ENCODE results near the gene BACH2. TPM values are rescaled to one million over a fixed set of nuclear protein-coding genes. Genes with fewer than 3 reads are reported as not detected.
"Not testable (repeated sequence)": the region's sequence is repeated elsewhere in the genome, so short reads cannot be mapped to it uniquely, and the experiment has no call there.

The BACH2 gene
- total and polyA plus RNA-seq, 2 of the 4 experiments (the other 2 are of a cell fraction) = 1.3 to 1.4 TPM

GRCh38 chr6:90062051-90062450, 234.6 kb downstream of the BACH2 start:
- Histone ChIP-seq H3K79me1 (ENCODE audit: low read depth in 1 of 2, low read length in 2 of 2) (no peaks in the 10 kb centered on the region), H2BK120ac (ENCODE audit: low read depth, low read length) (no peak overlapping the region), H3K4me1 (ENCODE audit: control insufficient read depth, insufficient read depth, low read length) (no peaks in the 10 kb centered on the region), H3K36me3 (ENCODE audit: control insufficient read depth, insufficient read depth, low read length) (no peaks in the 10 kb centered on the region), H3K56ac (ENCODE audit: extremely low read depth, insufficient read depth, low read length) (no peak overlapping the region), H2BK15ac (ENCODE audit: low read depth, low read length) (no peak overlapping the region), H3K23ac (ENCODE audit: low read depth, low read length) (no peak overlapping the region), H3K4me2 (ENCODE audit: low read depth, low read length) (no peak overlapping the region), H3K14ac (replicated peaks; ENCODE audit: low read depth, low read length) (no peak overlapping the region), H3K4me3 (ENCODE audit: insufficient read depth, low read depth, low read length) (no peak overlapping the region), H3K9me3 (ENCODE audit: control insufficient read depth, insufficient read depth, low read length) (no peaks in the 10 kb centered on the region), H3K9ac (ENCODE audit: low read depth, low read length) (no peak overlapping the region), H2AFZ (replicated peaks; ENCODE audit: low read length, poor library complexity) (no peak overlapping the region), H2AK9ac (replicated peaks; ENCODE audit: low read depth, low read length, poor library complexity) (no peak overlapping the region), H3K18ac (ENCODE audit: low read depth, low read length) (no peak overlapping the region), H4K8ac (ENCODE audit: low read depth in 2 of 2, low read length in 2 of 2) (no peak overlapping the region), H2BK20ac (ENCODE audit: low read depth, low read length) (no peak overlapping the region), H3K9me1 (ENCODE audit: insufficient read depth, low read length) (no peaks in the 10 kb centered on the region), H4K5ac (ENCODE audit: low read depth, low read length) (no peak overlapping the region), H4K91ac (ENCODE audit: insufficient read depth, low read depth, low read length) (no peak overlapping the region), H2AK5ac (ENCODE audit: low read depth, low read length) (no peak overlapping the region), H2BK5ac (ENCODE audit: low read depth, low read length, poor library complexity, severe bottlenecking) (no peak overlapping the region), H3K27ac (ENCODE audit: insufficient read depth, low read length) (no peak overlapping the region), H4K20me1 (ENCODE audit: insufficient read depth, low read length) (no peaks in the 10 kb centered on the region), H3K4ac (ENCODE audit: low read depth, low read length) (no peak overlapping the region), H3K27me3 (ENCODE audit: control insufficient read depth, insufficient read depth, low read length) (no peaks in the 10 kb centered on the region)
- in situ Hi-C loops (cut with MboI; ENCODE audit: low sequenced_read_pairs) = no loop called here
- ATAC-seq (ENCODE audit: low read depth) (no peak), DNase-seq (no peak)
- POLR2A ChIA-PET (ENCODE audit: unreplicated experiment) = no interaction called here
- no CpG with 5 or more reads among the region's 4 CpGs for WGBS, 2 experiments (ENCODE audit: extremely low coverage in 2 of 2, insufficient read length in 1 of 2)
- TF ChIP-seq RAD21 (IDR thresholded peaks at IDR 0.05; ENCODE audit: low read length) (no peak), BHLHE40 (IDR thresholded peaks at IDR 0.05; ENCODE audit: low read depth, low read length) (no peak), RFX5 (IDR thresholded peaks at IDR 0.05; ENCODE audit: low read depth, low read length) (no peak), MXI1 (IDR thresholded peaks at IDR 0.05; ENCODE audit: borderline replicate concordance, low read depth, low read length) (no peak)
- intact Hi-C loops (cut with micrococcal nuclease) = no loop called here
- no TSS peak for BruUV-seq (replicated peaks)
- CTCF ChIA-PET = no interaction called here
- dilution Hi-C loops (cut with HindIII; ENCODE audit: low sequenced_read_pairs, unreplicated experiment) = no loop called here

GRCh38 chr6:90059178-90059577, 237.5 kb downstream of the BACH2 start:
- POLR2A ChIA-PET (ENCODE audit: unreplicated experiment); H3K4me2 ChIP-seq (ENCODE audit: low read depth, low read length); dilution Hi-C loops (cut with HindIII; ENCODE audit: low sequenced_read_pairs, unreplicated experiment); H4K91ac ChIP-seq (ENCODE audit: insufficient read depth, low read depth, low read length); H3K9me1 ChIP-seq (ENCODE audit: insufficient read depth, low read length); H2BK5ac ChIP-seq (ENCODE audit: low read depth, low read length, poor library complexity, severe bottlenecking); H3K4ac ChIP-seq (ENCODE audit: low read depth, low read length); H3K14ac ChIP-seq (replicated peaks; ENCODE audit: low read depth, low read length); H2BK20ac ChIP-seq (ENCODE audit: low read depth, low read length); H2AFZ ChIP-seq (replicated peaks; ENCODE audit: low read length, poor library complexity); H3K36me3 ChIP-seq (ENCODE audit: control insufficient read depth, insufficient read depth, low read length); H3K4me1 ChIP-seq (ENCODE audit: control insufficient read depth, insufficient read depth, low read length); H2AK5ac ChIP-seq (ENCODE audit: low read depth, low read length); H4K5ac ChIP-seq (ENCODE audit: low read depth, low read length); H3K18ac ChIP-seq (ENCODE audit: low read depth, low read length); H4K8ac ChIP-seq (ENCODE audit: low read depth in 2 of 2, low read length in 2 of 2); H3K27me3 ChIP-seq (ENCODE audit: control insufficient read depth, insufficient read depth, low read length); H3K9ac ChIP-seq (ENCODE audit: low read depth, low read length); CTCF ChIA-PET; H3K27ac ChIP-seq (ENCODE audit: insufficient read depth, low read length); H3K56ac ChIP-seq (ENCODE audit: extremely low read depth, insufficient read depth, low read length); H2AK9ac ChIP-seq (replicated peaks; ENCODE audit: low read depth, low read length, poor library complexity); DNase-seq; H2BK15ac ChIP-seq (ENCODE audit: low read depth, low read length); intact Hi-C loops (cut with micrococcal nuclease); BruUV-seq (replicated peaks); H3K9me3 ChIP-seq (ENCODE audit: control insufficient read depth, insufficient read depth, low read length); H2BK120ac ChIP-seq (ENCODE audit: low read depth, low read length); ATAC-seq (ENCODE audit: low read depth); in situ Hi-C loops (cut with MboI; ENCODE audit: low sequenced_read_pairs); H3K23ac ChIP-seq (ENCODE audit: low read depth, low read length); H3K4me3 ChIP-seq (ENCODE audit: insufficient read depth, low read depth, low read length); H3K79me1 ChIP-seq (ENCODE audit: low read depth in 1 of 2, low read length in 2 of 2); H4K20me1 ChIP-seq (ENCODE audit: insufficient read depth, low read length): not testable (repeated sequence)
- no CpG with 5 or more reads among the region's 3 CpGs for WGBS, 2 experiments (ENCODE audit: extremely low coverage in 2 of 2, insufficient read length in 1 of 2)
